ENCODE measurements around the gene EXT2.
A peak's percentile ranks its signal among the peaks of the same experiment; 100 is the strongest.

Gene EXT2

DNA sequence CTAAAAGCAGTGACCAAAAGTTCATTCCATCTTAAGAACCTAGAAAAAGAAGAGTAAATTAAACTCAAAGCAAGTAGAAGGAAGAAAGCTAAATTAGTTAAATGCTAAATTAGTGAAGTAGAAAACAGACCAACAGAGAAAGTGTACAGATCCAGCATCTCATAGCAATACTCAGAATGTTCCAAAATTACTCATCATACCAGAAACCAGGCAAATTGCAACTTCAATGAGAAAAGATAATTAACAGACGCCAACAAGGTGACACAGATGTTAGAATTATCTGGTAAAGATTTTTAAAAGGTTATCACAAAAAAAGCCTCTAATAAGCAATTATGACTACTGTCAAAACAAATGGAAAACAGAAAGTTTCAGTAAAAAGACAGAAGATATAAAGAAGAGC, 117.7 kb downstream of the EXT2 start:
- no peak for DNase-seq (ENCODE audit: low read depth)
- H3K4me3 ChIP-seq (ENCODE audit: low read depth, low read length) = no peak overlapping the region
- no peak for TF ChIP-seq CTCF (conservative IDR thresholded peaks at IDR 0.05; ENCODE audit: low read depth, low read length)

DNA sequence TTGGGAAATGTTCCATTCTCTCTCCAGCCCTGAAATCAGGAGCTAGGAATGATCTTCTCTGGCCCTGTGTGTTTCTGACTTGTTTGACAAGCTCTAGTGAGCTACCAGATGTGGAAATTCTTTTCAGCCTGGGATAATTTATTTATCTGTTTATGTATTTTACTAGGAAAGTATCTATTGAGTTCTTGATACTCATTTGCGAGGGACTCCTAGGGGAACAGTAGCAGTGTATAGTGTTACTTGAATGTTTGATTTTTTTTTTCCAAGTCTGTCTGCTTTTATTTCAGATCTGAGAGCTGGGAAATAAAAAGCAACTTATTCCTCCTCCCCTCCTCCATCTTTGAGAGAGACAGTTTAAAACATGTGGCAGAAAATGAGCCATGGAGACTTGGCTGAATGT, 122.0 kb downstream of the EXT2 start:
- DNase-seq (ENCODE audit: low read depth) = no peak
- no peak overlapping the region for H3K4me3 ChIP-seq (ENCODE audit: low read depth, low read length)
- no peak for TF ChIP-seq CTCF (conservative IDR thresholded peaks at IDR 0.05; ENCODE audit: low read depth, low read length)

DNA sequence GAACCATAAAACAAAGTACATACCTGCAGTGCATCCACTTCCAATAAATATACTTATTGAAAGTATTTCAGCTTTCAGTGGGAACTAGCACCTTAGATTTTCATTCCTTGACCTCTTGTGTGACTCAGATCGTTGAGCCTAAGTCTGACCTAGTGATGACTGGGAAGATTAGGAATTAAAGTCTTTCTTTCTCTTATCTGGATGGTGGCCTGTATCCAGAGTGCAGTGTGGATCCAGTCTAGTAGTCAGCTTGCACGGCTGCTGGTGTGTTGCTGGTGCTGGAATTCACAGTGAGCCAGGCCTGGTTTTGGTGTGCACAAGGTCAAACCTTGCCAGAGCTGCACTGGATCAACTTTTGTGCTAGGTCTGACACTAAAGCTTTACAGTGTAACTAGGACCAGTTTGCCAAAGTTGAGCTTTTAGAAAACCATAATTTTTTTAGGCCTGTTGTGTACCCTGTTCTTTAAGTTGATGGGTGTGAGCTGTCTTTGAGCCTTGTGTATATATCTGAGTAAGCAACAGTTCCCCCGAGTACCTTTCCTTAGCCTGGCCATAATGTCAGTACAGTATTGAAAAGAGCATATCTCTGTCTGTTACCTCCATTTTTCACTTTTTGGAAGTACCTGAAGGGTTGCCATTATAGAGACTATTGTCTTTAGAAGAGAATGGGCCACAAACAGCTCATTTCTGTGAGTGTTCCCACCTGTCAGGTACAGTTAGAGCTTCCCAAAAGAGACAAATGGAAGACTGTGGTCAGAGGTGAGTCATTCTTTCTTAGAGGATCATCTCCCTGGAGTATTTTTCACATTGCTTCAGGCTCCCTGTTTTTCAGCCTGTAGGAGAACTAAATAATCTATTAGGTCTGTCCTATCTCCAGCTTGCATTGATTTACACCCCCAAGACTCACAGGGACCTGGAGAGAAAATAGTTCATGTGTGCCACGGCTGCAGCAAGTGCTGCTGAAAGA, 124.6 kb downstream of the EXT2 start:
- no peak overlapping the region for H3K4me3 ChIP-seq (ENCODE audit: low read depth, low read length)
- DNase-seq (ENCODE audit: low read depth) = peak; percentile 14
- TF ChIP-seq CTCF (conservative IDR thresholded peaks at IDR 0.05; ENCODE audit: low read depth, low read length) = no peak

DNA sequence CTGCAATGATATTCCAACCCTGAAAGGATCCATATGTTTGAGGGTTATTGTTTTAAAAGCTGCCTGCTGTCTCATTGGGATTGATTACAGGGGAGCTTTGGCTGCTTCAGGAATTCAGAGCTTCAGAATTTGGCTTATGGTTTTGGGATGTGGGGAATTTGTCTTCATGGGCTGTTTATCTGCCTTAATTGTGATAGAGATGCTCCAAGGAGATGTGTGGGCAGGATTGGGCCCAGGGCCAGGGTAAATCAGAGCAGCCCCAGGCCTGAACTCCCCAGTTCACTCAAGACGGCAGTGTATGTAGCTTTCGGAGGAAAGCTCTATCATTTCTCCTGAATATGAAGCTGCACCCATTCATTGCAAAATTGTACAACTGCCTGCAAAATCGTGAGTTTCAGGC, 126.0 kb downstream of the EXT2 start:
- H3K4me3 ChIP-seq (ENCODE audit: low read depth, low read length) = no peak overlapping the region
- no peak for TF ChIP-seq CTCF (conservative IDR thresholded peaks at IDR 0.05; ENCODE audit: low read depth, low read length)
- DNase-seq (ENCODE audit: low read depth) = no peak

GRCh38 chr11:44221992-44222391, 126.5 kb downstream of the EXT2 start:
- TF ChIP-seq CTCF (conservative IDR thresholded peaks at IDR 0.05; ENCODE audit: low read depth, low read length) = no peak
- no peak overlapping the region for H3K4me3 ChIP-seq (ENCODE audit: low read depth, low read length)
- DNase-seq (ENCODE audit: low read depth) = no peak

GRCh38 chr11:44223238-44223637, 127.8 kb downstream of the EXT2 start:
- no peak for TF ChIP-seq CTCF (conservative IDR thresholded peaks at IDR 0.05; ENCODE audit: low read depth, low read length)
- DNase-seq (ENCODE audit: low read depth) = peak; percentile 50
- H3K4me3 ChIP-seq (ENCODE audit: low read depth, low read length) = no peak overlapping the region

All from choroid plexus epithelial cell (primary cell).